ENCODE measurements around the gene LRRC26.

LRRC26 gene

GRCh38 chr9:137168904-137169856 lies 671 bp downstream of the LRRC26 start:
- no peak for DNase-seq (ENCODE audit: extremely low read depth in 1 of 2, low read depth in 1 of 2)

- no peak for DNase-seq (ENCODE audit: extremely low read depth in 1 of 2, low read depth in 1 of 2)
These were observed 1.3 kb downstream of the LRRC26 start for GRCh38 chr9:137168573-137168903.

DNA sequence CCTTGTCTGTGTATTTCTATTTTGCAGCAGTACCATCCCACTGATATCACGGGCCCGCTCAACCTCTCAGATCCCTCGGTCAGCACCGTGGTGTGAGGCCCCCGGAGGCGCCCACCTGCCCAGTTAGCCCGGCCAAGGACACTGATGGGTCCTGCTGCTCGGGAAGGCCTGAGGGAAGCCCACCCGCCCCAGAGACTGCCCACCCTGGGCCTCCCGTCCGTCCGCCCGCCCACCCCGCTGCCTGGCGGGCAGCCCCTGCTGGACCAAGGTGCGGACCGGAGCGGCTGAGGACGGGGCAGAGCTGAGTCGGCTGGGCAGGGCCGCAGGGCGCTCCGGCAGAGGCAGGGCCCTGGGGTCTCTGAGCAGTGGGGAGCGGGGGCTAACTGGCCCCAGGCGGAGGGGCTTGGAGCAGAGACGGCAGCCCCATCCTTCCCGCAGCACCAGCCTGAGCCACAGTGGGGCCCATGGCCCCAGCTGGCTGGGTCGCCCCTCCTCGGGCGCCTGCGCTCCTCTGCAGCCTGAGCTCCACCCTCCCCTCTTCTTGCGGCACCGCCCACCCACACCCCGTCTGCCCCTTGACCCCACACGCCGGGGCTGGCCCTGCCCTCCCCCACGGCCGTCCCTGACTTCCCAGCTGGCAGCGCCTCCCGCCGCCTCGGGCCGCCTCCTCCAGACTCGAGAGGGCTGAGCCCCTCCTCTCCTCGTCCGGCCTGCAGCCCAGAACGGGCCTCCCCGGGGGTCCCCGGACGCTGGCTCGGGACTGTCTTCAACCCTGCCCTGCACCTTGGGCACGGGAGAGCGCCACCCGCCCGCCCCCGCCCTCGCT lies 1.9 kb downstream of the LRRC26 start:
- no peak for DNase-seq (ENCODE audit: extremely low read depth in 1 of 2, low read depth in 1 of 2)

DNA sequence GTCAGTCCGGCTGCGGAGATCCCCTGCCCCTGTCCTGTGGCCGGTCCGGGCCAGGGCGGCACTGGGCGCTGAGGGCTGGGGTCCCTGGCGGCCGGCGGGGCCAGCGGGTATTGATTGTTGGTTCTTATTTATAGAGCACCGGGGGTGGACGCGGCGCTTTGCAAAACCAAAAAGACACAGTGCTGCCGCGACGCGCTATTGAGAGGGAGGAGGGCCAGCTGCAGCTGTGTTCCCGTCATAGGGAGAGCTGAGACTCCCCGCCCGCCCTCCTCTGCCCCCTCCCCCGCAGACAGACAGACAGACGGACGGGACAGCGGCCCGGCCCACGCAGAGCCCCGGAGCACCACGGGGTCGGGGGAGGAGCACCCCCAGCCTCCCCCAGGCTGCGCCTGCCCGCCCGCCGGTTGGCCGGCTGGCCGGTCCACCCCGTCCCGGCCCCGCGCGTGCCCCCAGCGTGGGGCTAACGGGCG lies 2.5 kb downstream of the LRRC26 start:
- no peak for DNase-seq (ENCODE audit: extremely low read depth in 1 of 2, low read depth in 1 of 2)

DNA sequence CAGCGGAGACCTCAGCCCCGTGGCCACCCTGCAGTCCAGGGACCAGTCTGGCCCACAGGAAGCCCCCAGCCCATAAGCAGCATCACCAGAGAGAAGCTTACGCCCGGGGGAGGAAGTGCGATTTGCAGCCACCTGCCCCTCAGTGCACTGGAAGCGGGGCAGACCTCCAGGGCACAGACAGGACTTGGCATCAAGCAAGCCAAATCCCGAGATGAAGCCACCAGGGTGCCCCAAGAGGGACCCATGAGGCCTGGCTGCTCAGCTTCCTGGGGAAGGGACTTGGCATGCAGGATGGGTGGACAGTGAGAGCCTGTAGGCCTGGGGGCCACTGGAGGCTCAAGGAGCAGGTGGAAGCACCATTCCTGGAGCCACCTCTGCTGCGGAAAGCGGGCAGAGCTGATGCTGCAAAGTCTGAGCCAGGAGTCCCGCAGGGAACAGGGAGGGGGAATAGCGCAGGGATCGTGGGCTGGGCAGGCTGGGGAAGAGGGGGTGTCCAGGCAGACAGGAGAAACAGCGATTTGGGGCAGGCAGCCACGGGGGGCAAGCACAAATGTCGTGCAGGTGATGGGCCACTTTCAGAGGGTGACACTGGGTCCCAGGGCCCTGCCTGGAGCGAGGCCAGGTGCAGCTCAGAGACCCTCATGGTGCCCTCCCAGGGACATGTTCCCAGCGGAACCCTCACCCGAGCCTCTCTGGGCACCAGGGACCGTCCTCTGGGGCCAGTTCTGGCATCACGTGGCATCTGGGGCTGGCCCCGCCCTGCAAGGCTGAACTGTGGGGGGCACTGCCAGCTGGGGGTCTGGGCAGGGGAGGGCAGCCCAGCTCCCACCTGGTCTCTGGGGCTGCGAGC lies 3.2 kb downstream of the LRRC26 start:
- no peak for DNase-seq (ENCODE audit: extremely low read depth in 1 of 2, low read depth in 1 of 2)

DNA sequence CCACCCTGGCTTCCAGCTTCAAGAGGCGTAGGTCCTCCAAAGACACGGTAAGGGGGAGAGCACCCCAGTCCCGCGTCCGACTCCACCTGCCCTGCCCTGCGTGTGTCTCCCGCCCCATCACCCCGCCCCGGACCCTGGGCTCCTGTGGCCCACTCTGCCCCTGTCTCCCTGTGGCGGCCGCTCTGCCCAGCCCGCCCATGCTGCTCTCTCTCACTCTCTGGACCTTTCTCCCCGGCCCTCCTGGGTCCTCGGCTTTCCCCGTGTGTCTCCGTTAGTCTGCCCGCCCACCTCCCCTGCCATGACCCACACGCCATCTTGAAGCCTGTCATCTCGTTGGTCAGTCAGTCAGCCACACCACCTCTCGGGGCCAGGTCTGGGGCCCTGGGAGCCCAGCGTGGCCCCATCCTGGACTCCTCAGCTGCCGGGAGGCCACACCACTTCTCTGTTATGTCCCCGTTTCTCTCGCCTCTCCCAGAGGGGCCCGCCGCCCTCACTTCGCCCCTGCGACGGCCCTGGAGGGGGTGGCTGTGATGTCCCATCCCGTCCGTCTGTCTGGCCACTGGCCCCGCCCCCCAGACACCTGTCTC lies 4.5 kb downstream of the LRRC26 start:
- no peak for DNase-seq (ENCODE audit: extremely low read depth in 1 of 2, low read depth in 1 of 2)

- no peak for DNase-seq (ENCODE audit: extremely low read depth in 1 of 2, low read depth in 1 of 2)
These were observed 5.2 kb downstream of the LRRC26 start for GRCh38 chr9:137164370-137165249.

DNA sequence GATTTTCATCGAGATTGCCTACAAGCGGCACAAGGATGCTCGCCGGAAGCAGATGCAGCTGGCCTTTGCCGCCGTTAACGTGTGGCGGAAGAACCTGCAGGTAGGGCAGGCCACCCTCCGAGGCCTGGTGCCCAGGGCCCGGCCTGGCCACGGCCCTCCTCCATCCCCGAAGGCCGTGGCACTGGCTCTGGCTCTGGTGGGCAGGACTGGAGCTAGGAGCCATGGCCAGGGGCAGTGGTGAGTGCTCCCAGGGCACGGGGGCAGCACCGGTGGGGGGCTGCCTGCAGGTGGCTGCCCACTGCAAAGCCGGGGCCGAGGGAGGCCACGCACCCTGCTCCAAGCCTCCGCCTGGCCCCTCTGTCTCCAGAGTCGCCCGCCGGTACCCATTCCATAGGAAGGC lies 6.0 kb downstream of the LRRC26 start:
- no peak for DNase-seq (ENCODE audit: extremely low read depth in 1 of 2, low read depth in 1 of 2)

DNA sequence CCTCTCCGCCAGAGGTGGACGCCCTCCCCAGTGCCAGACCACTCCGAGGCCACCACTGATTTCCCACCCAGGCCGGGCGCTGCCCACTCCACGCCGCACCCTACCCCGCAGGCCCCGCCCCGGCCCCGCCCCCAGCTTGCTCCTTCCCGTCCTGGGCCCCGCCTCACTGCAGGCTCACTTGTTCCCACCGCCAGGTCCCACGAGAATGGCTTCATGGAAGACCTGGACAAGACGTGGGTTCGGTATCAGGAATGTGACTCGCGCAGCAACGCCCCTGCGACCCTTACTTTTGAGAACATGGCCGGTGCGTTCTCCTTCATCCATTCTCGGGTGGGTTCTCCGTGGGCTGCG lies 6.5 kb downstream of the LRRC26 start:
- no peak for DNase-seq (ENCODE audit: extremely low read depth in 1 of 2, low read depth in 1 of 2)

- no peak for DNase-seq (ENCODE audit: extremely low read depth in 1 of 2, low read depth in 1 of 2)
These were observed 7.1 kb downstream of the LRRC26 start for GRCh38 chr9:137162505-137163364.

- DNase-seq (ENCODE audit: extremely low read depth in 1 of 2, low read depth in 1 of 2): no peak
These were observed 8.0 kb downstream of the LRRC26 start for GRCh38 chr9:137161558-137162486.

DNA sequence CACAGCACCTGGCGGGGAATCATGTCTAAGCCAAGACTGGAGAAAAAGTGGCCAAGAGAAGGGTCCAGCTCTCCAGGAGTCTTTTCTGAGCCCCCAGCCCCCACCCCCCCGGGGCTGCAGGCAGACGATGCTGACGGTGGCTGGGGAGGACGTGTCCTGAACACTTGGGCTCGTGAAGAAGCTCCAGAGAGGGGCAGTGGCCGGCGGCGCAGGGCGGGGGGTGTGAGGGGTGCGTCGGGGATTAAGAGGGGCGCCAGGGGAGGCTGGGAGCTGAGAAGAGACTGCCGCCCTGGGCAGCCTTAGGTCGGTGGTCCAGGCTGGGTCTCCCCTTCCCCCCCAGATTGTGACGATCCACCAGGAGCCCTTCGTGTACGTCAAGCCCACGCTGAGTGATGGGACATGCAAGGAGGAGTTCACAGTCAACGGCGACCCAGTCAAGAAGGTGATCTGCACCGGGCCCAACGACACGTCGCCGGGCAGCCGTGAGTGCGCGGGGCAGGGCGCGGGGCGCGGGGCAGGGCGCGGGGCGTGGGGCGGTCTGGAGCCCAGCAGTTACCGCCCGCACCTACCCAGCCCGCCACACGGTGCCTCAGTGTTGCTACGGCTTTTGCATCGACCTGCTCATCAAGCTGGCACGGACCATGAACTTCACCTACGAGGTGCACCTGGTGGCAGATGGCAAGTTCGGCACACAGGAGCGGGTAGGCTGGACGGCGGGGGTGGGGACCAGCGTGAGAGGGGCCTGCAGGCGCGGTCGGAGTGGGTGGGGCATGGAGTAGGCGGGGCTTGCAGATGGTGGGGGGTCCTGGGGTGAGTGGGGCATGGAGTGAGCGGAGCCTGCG lies 8.9 kb downstream of the LRRC26 start:
- no peak for DNase-seq (ENCODE audit: extremely low read depth in 1 of 2, low read depth in 1 of 2)

DNA sequence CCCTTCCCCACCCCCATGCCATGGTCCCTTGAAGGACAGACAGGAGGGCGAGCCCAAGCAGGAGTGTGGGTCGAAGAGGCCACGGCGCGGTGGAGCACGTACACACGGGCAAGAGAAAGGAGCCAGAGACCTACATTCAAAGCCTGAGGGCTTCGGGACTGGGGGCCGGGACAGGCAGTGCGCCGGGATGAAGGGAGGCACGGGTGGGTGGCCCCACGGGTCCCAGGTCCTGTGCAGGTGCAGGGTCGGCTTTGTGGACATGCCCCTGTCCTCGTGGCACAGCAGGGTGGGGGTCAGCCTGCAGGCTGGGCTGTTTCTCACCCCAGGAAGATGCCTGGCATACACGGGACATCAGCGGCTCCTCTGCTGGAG lies 9.8 kb downstream of the LRRC26 start:
- DNase-seq (ENCODE audit: extremely low read depth in 1 of 2, low read depth in 1 of 2): no peak

- DNase-seq (ENCODE audit: extremely low read depth in 1 of 2, low read depth in 1 of 2): no peak
These were observed 10.5 kb downstream of the LRRC26 start for GRCh38 chr9:137159105-137160053.

DNA sequence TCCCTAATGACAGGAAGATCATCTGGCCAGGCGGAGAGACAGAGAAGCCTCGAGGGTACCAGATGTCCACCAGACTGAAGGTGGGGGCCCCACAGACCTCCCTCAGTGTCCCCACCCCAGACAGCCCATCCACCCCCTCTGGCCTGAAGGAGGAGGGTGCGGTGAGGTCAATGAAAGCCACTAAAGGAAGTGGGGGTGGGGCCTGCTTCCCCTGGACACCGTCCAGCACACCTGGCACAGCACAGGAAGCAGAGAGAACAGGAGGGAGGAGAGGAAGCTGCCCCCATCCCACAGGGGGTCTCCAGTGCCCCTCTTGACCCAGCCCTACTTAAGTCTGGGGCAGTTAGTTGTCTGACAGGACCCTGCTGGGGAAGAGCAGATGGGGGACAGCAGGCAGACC lies 11.2 kb downstream of the LRRC26 start:
- DNase-seq (ENCODE audit: extremely low read depth in 1 of 2, low read depth in 1 of 2): no peak

Measured in activated CD8-positive, alpha-beta memory T cell treated with anti-CD3 and anti-CD28 coated beads for 1 hour (primary cell).